Trophoblast cell (in vitro differentiated cells and primary cell): ENCODE data around the gene LCN15.

ENCODE experiments used
- DNase-seq, 2 donors: peaks; one replicate each; pipeline ENCODE4 v3.0.0-alpha.2; 2016
- H2AFZ ChIP-seq: 2 replicates; pipeline ENCODE4 v1.6.1; 2013; ENCODE audit warnings: low read length, moderate library complexity, mild to moderate bottlenecking; ENCODE audit not compliant: insufficient read depth, poor library complexity
- H2AK5ac ChIP-seq: 2 replicates; pipeline ENCODE4 v1.6.1; 2013; ENCODE audit warnings: mild to moderate bottlenecking, low read length
- H2BK120ac ChIP-seq: 2 replicates; pipeline ENCODE4 v1.6.1; 2013; ENCODE audit warnings: low read length, mild to moderate bottlenecking, moderate library complexity; ENCODE audit not compliant: insufficient read depth, poor library complexity
- H2BK12ac ChIP-seq: 2 replicates; pipeline ENCODE4 v1.6.1; 2013; ENCODE audit warnings: mild to moderate bottlenecking, low read length, moderate library complexity
- H2BK5ac ChIP-seq: 2 replicates; pipeline ENCODE4 v1.6.1; 2013; ENCODE audit warnings: low read length, low read depth, moderate library complexity, mild to moderate bottlenecking; ENCODE audit not compliant: poor library complexity
- H3K14ac ChIP-seq: 2 replicates; pipeline ENCODE4 v1.6.1; 2013; ENCODE audit warnings: mild to moderate bottlenecking, low read length
- H3K18ac ChIP-seq: 2 replicates; pipeline ENCODE4 v1.6.1; 2013; ENCODE audit warnings: mild to moderate bottlenecking, low read length
- H3K23ac ChIP-seq: 2 replicates; pipeline ENCODE4 v1.6.1; 2013; ENCODE audit warnings: low read length
- H3K27ac ChIP-seq: 2 replicates; pipeline ENCODE4 v1.5.1; 2013; ENCODE audit warnings: low read depth, mild to moderate bottlenecking, inconsistent platforms, low read length, moderate library complexity
- H3K27me3 ChIP-seq: 2 replicates; pipeline ENCODE4 v1.6.1; 2013; ENCODE audit warnings: inconsistent platforms, mild to moderate bottlenecking, low read length, moderate library complexity; ENCODE audit not compliant: insufficient read depth
- H3K36me3 ChIP-seq, 2 experiments: 1 replicate in 1 of 2; 2 replicates in 1 of 2; pipeline ENCODE4 v1.6.1; 2013; ENCODE audit warnings: low read length in 2 of 2, mild to moderate bottlenecking in 2 of 2, moderate library complexity in 1 of 2; ENCODE audit not compliant: insufficient read depth in 2 of 2, control insufficient read depth in 1 of 2
- H3K4ac ChIP-seq: 2 replicates; pipeline ENCODE4 v1.6.1; 2013; ENCODE audit warnings: low read depth, mild to moderate bottlenecking, low read length, moderate library complexity
- H3K4me1 ChIP-seq, 2 experiments: 1 replicate in 1 of 2; 2 replicates in 1 of 2; pipeline ENCODE4 v1.6.1; 2013; ENCODE audit warnings: low read length in 2 of 2, mild to moderate bottlenecking in 2 of 2, moderate library complexity in 1 of 2; ENCODE audit not compliant: insufficient read depth in 2 of 2, control insufficient read depth in 1 of 2
- H3K4me2 ChIP-seq: 2 replicates; pipeline ENCODE4 v1.6.1; 2013; ENCODE audit warnings: inconsistent platforms, mild to moderate bottlenecking, low read length, moderate library complexity
- H3K4me3 ChIP-seq: 2 replicates; pipeline ENCODE4 v1.5.1; 2013; ENCODE audit warnings: mild to moderate bottlenecking, low read depth, low read length, inconsistent platforms
- H3K79me1 ChIP-seq: one replicate; pipeline ENCODE4 v1.6.1; 2013; ENCODE audit warnings: low read length
- H3K79me2 ChIP-seq: 2 replicates; pipeline ENCODE4 v1.6.1; 2013; ENCODE audit warnings: low read length, mild to moderate bottlenecking; ENCODE audit not compliant: control insufficient read depth, insufficient read depth, poor library complexity
- H3K9ac ChIP-seq: 2 replicates; pipeline ENCODE4 v1.6.1; 2013; ENCODE audit warnings: mild to moderate bottlenecking, low read length
- H3K9me3 ChIP-seq: 2 replicates; pipeline ENCODE4 v1.6.1; 2013; ENCODE audit warnings: low read depth, mild to moderate bottlenecking, control low read depth, inconsistent platforms, low read length; ENCODE audit not compliant: insufficient read depth
- H4K12ac ChIP-seq: 2 replicates; pipeline ENCODE4 v1.6.1; 2013; ENCODE audit warnings: low read depth, mild to moderate bottlenecking, low read length, moderate library complexity
- H4K8ac ChIP-seq: 2 replicates; pipeline ENCODE4 v1.6.1; 2013; ENCODE audit warnings: low read depth, mild to moderate bottlenecking, low read length, moderate library complexity
- H4K91ac ChIP-seq: one replicate; pipeline ENCODE4 v1.6.1; 2013; ENCODE audit warnings: low read depth, mild to moderate bottlenecking, low read length, moderate library complexity
- WGBS: extraction: QIAGEN DNeasy Blood & Tissue Kit; methylation state at CpG from one replicate; pipeline ENCODE4 v1.1.7; 2013; ENCODE audit warnings: missing lambda C conversion rate; ENCODE audit not compliant: insufficient read length, insufficient coverage; ENCODE audit errors: extremely low coverage; 5-methylcytosine and 5-hydroxymethylcytosine counted together

LCN15 gene

DNA sequence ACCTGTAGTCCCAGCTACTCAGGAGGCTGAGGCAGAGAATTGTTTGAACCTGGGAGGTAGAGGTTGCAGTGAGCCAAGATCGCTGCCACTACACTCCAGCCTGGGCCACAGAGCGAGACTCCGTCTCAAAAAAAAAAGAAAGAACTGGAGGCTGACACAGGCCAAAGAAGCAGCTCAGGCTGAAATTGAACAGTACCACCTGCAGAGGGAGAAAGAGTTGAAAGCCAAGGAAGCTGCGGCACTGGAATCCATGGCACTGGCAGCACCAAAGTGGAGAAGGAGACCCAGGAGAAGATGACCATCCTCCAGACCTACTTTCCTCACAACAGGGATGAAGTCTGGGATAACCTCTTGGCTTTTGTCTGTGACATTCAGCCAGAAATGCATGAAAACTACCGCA lies 15.5 kb upstream of the LCN15 start:
- no peak overlapping the region for H4K91ac ChIP-seq
- no peak overlapping the region for H3K4ac ChIP-seq
- no peak overlapping the region for H3K9ac ChIP-seq
- no peak overlapping the region for H3K23ac ChIP-seq
- H3K4me1 ChIP-seq, result no peaks in the 10 kb centered on the region
- no peak overlapping the region for H3K4me3 ChIP-seq
- H3K79me1 ChIP-seq, result no peaks in the 10 kb centered on the region
- H3K36me3 ChIP-seq, result no peaks in the 10 kb centered on the region
- no peaks in the 10 kb centered on the region for H3K9me3 ChIP-seq
- H3K79me2 ChIP-seq, result no peaks in the 10 kb centered on the region
- DNase-seq, result no peak
- H2AK5ac ChIP-seq, result no peak overlapping the region
- no peak overlapping the region for H3K14ac ChIP-seq
- H3K27me3 ChIP-seq, result peaks cover 7% of the 10 kb centered on the region
- no peak overlapping the region for H3K4me2 ChIP-seq
- H3K18ac ChIP-seq, result no peak overlapping the region
- H2BK120ac ChIP-seq, result no peak overlapping the region
- H2BK12ac ChIP-seq, result no peak overlapping the region
- no peak overlapping the region for H4K8ac ChIP-seq
- no peak overlapping the region for H2BK5ac ChIP-seq
- no peak overlapping the region for H2AFZ ChIP-seq
- no peak overlapping the region for H4K12ac ChIP-seq
- WGBS, result no CpG with 5 or more reads among the region's 5 CpGs
- no peak overlapping the region for H3K27ac ChIP-seq

DNA sequence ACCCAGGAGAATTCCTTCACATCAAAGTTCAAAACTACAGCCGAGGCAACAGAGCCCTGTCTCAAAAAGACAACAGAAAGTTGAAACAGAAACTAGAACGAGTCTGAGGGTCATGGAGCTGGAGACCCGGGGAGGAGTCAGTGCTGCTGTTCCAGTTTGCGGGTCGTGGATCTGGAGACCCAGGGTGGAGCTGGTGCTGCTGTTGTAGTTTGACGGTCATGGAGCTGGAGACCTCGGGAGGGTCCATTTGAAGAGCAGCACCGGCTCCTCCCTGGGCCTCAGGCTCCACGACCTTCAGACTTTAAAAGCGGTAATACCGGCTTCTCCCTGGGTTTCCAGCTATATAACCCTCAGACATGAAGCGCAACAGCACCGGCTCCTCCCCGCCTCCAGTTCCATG lies 13.0 kb upstream of the LCN15 start:
- no peak overlapping the region for H2BK120ac ChIP-seq
- DNase-seq, result no peak
- no peak overlapping the region for H2BK5ac ChIP-seq
- no peaks in the 10 kb centered on the region for H3K36me3 ChIP-seq
- no peak overlapping the region for H3K18ac ChIP-seq
- no peaks in the 10 kb centered on the region for H3K4me1 ChIP-seq
- H3K9me3 ChIP-seq, result peaks cover 8% of the 10 kb centered on the region
- H3K79me2 ChIP-seq, result no peaks in the 10 kb centered on the region
- H3K9ac ChIP-seq, result no peak overlapping the region
- no peak overlapping the region for H3K27ac ChIP-seq
- H3K4me2 ChIP-seq, result no peak overlapping the region
- H3K23ac ChIP-seq, result no peak overlapping the region
- H4K8ac ChIP-seq, result no peak overlapping the region
- H3K79me1 ChIP-seq, result no peaks in the 10 kb centered on the region
- H3K4ac ChIP-seq, result no peak overlapping the region
- no peak overlapping the region for H2AFZ ChIP-seq
- no peak overlapping the region for H4K91ac ChIP-seq
- no peak overlapping the region for H3K4me3 ChIP-seq
- H3K27me3 ChIP-seq, result peaks cover 7% of the 10 kb centered on the region
- no peak overlapping the region for H3K14ac ChIP-seq
- no peak overlapping the region for H2AK5ac ChIP-seq
- WGBS, result no CpG with 5 or more reads among the region's 14 CpGs
- H4K12ac ChIP-seq, result no peak overlapping the region
- no peak overlapping the region for H2BK12ac ChIP-seq

DNA sequence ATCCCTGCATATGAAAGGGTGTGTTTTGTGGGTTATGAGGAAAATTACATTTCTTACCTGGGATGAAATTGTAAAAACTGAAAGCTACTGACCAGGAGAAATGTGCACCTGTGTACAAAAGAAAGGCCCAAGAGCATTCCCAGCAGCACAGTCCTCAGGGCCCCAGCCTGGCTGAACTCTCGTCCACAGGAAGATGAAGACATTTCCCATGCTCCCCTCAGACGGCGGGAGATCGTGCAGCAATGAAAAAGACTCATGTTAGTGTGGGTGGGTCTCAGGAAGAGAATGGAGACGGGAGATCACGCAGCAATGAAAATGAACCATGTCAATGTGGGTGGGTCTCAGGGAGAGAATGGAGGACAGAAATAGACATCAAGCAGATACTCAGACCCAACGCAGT lies 12.6 kb upstream of the LCN15 start:
- WGBS, result no CpG with 5 or more reads among the region's 7 CpGs
- Histone ChIP-seq H3K9me3 (peaks cover 8% of the 10 kb centered on the region), H3K23ac (no peak overlapping the region), H3K27me3 (peaks cover 7% of the 10 kb centered on the region), H3K18ac (no peak overlapping the region), H3K4me1 (no peaks in the 10 kb centered on the region), H4K8ac (no peak overlapping the region), H2AK5ac (no peak overlapping the region), H3K79me2 (no peaks in the 10 kb centered on the region), H3K27ac (no peak overlapping the region), H2BK12ac (no peak overlapping the region), H3K4ac (no peak overlapping the region), H2BK5ac (no peak overlapping the region), H3K4me2 (no peak overlapping the region), H3K79me1 (no peaks in the 10 kb centered on the region), H4K12ac (no peak overlapping the region), H3K14ac (no peak overlapping the region), H3K9ac (no peak overlapping the region), H2BK120ac (no peak overlapping the region), H2AFZ (no peak overlapping the region), H4K91ac (no peak overlapping the region), H3K36me3 (no peaks in the 10 kb centered on the region), H3K4me3 (no peak overlapping the region)
- no peak for DNase-seq

- WGBS, result no CpG with 5 or more reads among the region's 6 CpGs
- H3K36me3 ChIP-seq, result no peaks in the 10 kb centered on the region
- no peak overlapping the region for H3K14ac ChIP-seq
- H3K79me1 ChIP-seq, result no peaks in the 10 kb centered on the region
- H3K4me1 ChIP-seq, result no peaks in the 10 kb centered on the region
- no peak overlapping the region for H4K91ac ChIP-seq
- no peak overlapping the region for H2AK5ac ChIP-seq
- no peak overlapping the region for H2BK120ac ChIP-seq
- H3K27ac ChIP-seq, result no peak overlapping the region
- H3K9ac ChIP-seq, result no peak overlapping the region
- H3K4me2 ChIP-seq, result no peak overlapping the region
- H3K9me3 ChIP-seq, result peaks cover 8% of the 10 kb centered on the region
- no peak overlapping the region for H2BK5ac ChIP-seq
- no peak overlapping the region for H3K18ac ChIP-seq
- H2BK12ac ChIP-seq, result no peak overlapping the region
- H3K4me3 ChIP-seq, result no peak overlapping the region
- no peak overlapping the region for H3K4ac ChIP-seq
- H2AFZ ChIP-seq, result no peak overlapping the region
- no peak for DNase-seq
- no peak overlapping the region for H4K8ac ChIP-seq
- H3K27me3 ChIP-seq, result peaks cover 7% of the 10 kb centered on the region
- H3K23ac ChIP-seq, result no peak overlapping the region
- no peaks in the 10 kb centered on the region for H3K79me2 ChIP-seq
- H4K12ac ChIP-seq, result no peak overlapping the region
Measured at GRCh38 chr9:136775191-136775590, 10.9 kb upstream of the LCN15 start.
